Limb (tissue), 2 donors: Measurements from ENCODE around the gene G6PC3.

Experiments
- DNase-seq, 2 donors: peaks; one replicate each; pipeline ENCODE4 v3.0.0-alpha.2; 2016; ENCODE audit errors: extremely low spot score in 2 of 2

G6PC3 gene

GRCh38 chr17:44121997-44122815 is 51.7 kb downstream of the G6PC3 start:
- no peak for DNase-seq

- DNase-seq = no peak
Observed at GRCh38 chr17:44122816-44123355, 52.4 kb downstream of the G6PC3 start.

- DNase-seq = peak; percentile 94 to 100
Observed at GRCh38 chr17:44123356-44124117, 53.0 kb downstream of the G6PC3 start, which contains the start of gene HDAC5. HDAC5 (minus strand) TSS chr17:44123641; CDS start chr17:44117515, 6,126 bp downstream.

GRCh38 chr17:44124118-44124438 is 53.5 kb downstream of the G6PC3 start:
- no peak for DNase-seq
